ENCODE data around the gene HCN1. TPM values are rescaled to one million over a fixed set of nuclear protein-coding genes. Genes with fewer than 3 reads are reported as not detected.
"Not testable (repeated sequence)": the region's sequence is repeated elsewhere in the genome, so short reads cannot be mapped to it uniquely, and the experiment has no call there.

The HCN1 gene
- total RNA-seq, 4 donors from 2014 or later = 0.09 to 0.48 (median 0.13) TPM; not detected in 1

- ATAC-seq (ENCODE audit: low FRiP score) (no peak), DNase-seq (ENCODE audit: low spot score) (no peak)
- no peak for TF ChIP-seq CTCF (IDR thresholded peaks at IDR 0.05)
Measured at GRCh38 chr5:45335346-45335745, 360.8 kb downstream of the HCN1 start.

DNA sequence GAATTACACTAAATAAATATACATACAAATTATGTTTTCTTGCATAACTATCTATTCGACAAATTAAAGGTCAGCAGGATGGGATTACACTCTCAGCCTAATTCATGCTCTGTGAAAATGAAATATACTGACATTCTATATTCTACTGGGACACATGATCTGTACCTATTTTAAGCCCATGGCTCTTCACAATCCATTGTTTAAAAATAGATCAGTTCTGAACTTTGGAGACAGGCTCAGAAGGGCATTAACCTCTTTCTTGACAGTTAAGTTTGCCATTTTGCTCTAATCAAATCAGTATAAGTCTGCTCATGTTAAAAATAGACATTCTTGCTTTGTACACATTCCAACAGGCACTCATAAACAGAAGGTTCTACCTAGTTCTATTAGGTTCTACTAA lies 361.2 kb downstream of the HCN1 start:
- no peak for DNase-seq (ENCODE audit: low spot score)
- no peak for TF ChIP-seq CTCF (IDR thresholded peaks at IDR 0.05)
- no peak for ATAC-seq (ENCODE audit: low FRiP score)

DNA sequence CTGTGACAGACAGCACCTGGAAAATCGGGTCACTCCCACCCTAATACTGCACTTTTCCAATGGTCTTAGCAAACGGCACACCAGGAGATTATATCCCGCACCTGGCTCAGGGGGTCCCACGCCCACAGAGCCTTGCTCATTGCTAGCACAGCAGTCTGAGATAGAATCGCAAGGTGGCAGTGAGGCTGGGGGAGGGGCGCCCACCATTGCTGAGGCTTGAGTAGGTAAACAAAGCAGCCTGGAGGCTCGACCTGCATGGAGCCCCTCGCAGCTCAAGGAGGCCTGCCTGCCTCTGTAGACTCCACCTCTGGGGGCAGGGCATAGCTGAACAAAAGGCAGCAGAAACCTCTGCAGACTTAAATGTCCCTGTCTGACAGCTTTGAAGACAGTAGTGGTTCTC lies 383.6 kb downstream of the HCN1 start:
- not testable (repeated sequence) for DNase-seq (ENCODE audit: low spot score); ATAC-seq (ENCODE audit: low FRiP score)

DNA sequence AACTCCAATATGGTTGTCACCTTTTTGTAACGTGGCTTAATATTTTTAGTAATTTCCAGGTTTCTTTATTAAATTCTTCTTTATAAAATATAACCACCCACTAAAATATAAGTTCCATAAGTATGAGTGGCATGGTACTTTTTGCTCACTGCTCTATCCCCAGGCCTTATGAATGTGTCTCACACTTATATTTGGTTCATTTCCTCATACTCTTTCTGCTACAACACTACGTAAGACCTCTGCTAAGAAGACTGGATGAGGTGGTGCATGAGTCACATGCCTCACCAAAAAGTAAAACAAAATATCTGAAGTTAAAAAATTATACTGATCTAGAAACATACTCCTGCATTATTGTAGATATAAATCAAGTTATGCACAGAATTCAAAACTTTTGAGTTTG lies 400.9 kb downstream of the HCN1 start:
- TF ChIP-seq CTCF (IDR thresholded peaks at IDR 0.05) = no peak
- DNase-seq (ENCODE audit: low spot score) (no peak), ATAC-seq (ENCODE audit: low FRiP score) (no peak)

- no peak for TF ChIP-seq CTCF (IDR thresholded peaks at IDR 0.05)
- DNase-seq (ENCODE audit: low spot score) (no peak), ATAC-seq (ENCODE audit: low FRiP score) (no peak)
Measured at GRCh38 chr5:45288746-45289145, 407.4 kb downstream of the HCN1 start.

DNA sequence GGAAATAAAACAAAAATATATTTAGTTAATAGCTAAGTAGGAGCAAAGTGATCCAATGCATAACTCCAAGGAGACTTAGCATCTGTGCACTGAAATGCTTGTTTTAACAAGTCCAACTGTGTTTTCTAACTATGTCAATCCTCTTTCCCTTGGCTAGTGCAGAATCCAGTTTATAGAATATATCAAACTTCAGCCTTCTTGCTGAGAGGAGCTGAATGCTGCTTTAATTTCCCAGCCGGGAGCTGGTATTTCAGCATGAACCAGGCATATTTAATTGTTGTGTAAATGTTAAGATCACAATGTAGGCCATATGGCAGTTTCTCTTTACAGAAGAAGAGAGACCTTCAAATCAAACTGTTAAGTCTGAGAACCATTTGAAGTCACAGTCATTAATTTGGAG lies 411.7 kb downstream of the HCN1 start:
- TF ChIP-seq CTCF (IDR thresholded peaks at IDR 0.05) = no peak
- DNase-seq (ENCODE audit: low spot score) (no peak), ATAC-seq (ENCODE audit: low FRiP score) (no peak)

DNA sequence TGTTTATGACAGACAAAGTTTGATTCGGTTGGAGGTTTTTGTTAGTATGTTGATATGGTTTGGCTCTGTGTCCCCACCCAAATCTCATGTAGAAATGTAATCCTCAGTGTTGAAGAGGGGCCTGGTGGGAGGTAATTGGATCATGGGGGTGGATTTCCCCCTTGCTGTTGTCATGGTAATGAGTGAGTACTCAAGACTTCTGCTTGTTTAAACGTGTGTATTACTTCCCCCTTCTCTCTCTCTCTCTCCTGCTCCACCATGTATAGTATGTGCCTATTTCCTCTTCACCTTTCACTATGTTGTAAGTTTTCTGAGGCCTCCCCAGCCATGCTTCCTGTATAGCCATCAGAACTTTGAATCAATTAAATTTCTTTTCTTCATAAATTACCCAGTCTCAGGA lies 415.1 kb downstream of the HCN1 start:
- DNase-seq (ENCODE audit: low spot score) (no peak), ATAC-seq (ENCODE audit: low FRiP score) (no peak)
- TF ChIP-seq CTCF (IDR thresholded peaks at IDR 0.05) = no peak

- no peak for TF ChIP-seq CTCF (IDR thresholded peaks at IDR 0.05)
- ATAC-seq (ENCODE audit: low FRiP score) = no peak
Measured at GRCh38 chr5:45279109-45279508, 417.1 kb downstream of the HCN1 start.

More at GRCh38 chr5:45279109-45279508, 417.1 kb downstream of the HCN1 start:
- DNase-seq (ENCODE audit: low spot score) = no peak
